Kidney (tissue), 14 donors: ENCODE data around the gene SDF4. TPM values are rescaled to one million over a fixed set of nuclear protein-coding genes. Genes with fewer than 3 reads are reported as not detected.
A peak's percentile ranks its signal among the peaks of the same experiment; 100 is the strongest.

Experiments
- DNase-seq, 5 donors: peaks; one replicate each; pipeline ENCODE4 v3.0.0-alpha.2; 2013 to 2020
- FAIRE-seq: peaks from 2 replicates; lab custom pipeline; 2012; peaks lifted over from hg19 to GRCh38; lab: Jason Lieb, UNC
- H3K27ac ChIP-seq, 2 donors: one replicate each; pipeline ENCODE4 v1.7.0; 2013; ENCODE audit warnings: low read depth in 2 of 2, low read length in 2 of 2, inconsistent platforms in 1 of 2
- H3K27me3 ChIP-seq: one replicate; pipeline ENCODE4 v1.7.1; 2013; ENCODE audit warnings: low read length, inconsistent platforms; ENCODE audit not compliant: control insufficient read depth, insufficient read depth
- H3K36me3 ChIP-seq, 3 donors: one replicate each; pipeline versions ENCODE4 v1.7.0 to v1.7.1; 2013; ENCODE audit warnings: low read length in 3 of 3, control low read depth in 1 of 3, inconsistent platforms in 1 of 3; ENCODE audit not compliant: insufficient read depth in 3 of 3, control insufficient read depth in 2 of 3
- H3K4me1 ChIP-seq, 3 donors: one replicate each; pipeline versions ENCODE4 v1.7.0 to v1.7.1; 2013; ENCODE audit warnings: low read length in 3 of 3, inconsistent platforms in 1 of 3, low read depth in 1 of 3; ENCODE audit not compliant: control insufficient read depth in 2 of 3, insufficient read depth in 2 of 3
- H3K4me3 ChIP-seq, 3 donors: one replicate each; pipeline versions ENCODE4 v1.7.0 to v1.8.1; 2013; ENCODE audit warnings: low read length in 3 of 3, control low read depth in 1 of 3, inconsistent platforms in 1 of 3
- H3K9ac ChIP-seq, 3 donors: one replicate each; pipeline versions ENCODE4 v1.7.0 to v1.7.1; 2013; ENCODE audit warnings: low read length in 3 of 3, control low read depth in 1 of 3, inconsistent platforms in 1 of 3
- H3K9me3 ChIP-seq, 3 donors: one replicate each; pipeline versions ENCODE4 v1.7.0 to v1.7.1; 2013; ENCODE audit warnings: low read length in 3 of 3, control low read depth in 1 of 3, inconsistent platforms in 1 of 3; ENCODE audit not compliant: control insufficient read depth in 2 of 3, insufficient read depth in 1 of 3
- intact Hi-C: fragments of 100-400 bp; cut with DNase I; formaldehyde crosslinking; loops from one replicate; pipeline ENCODE4 v1.11.1; 2022
- polyA plus RNA-seq: library from polyadenylated mRNA; stranded (reverse); fragments of 350-450 nt; fragmentation: Illumina TruSeq; extraction: RNeasy Lipid Tissue Mini Kit (QIAGEN cat#74804); gene quantifications from one replicate; pipeline ENCODE4 v1.2.3, GENCODE V29; 2014; ENCODE audit warnings: low read depth, low replicate concordance; ENCODE audit not compliant: insufficient read depth
- total RNA-seq: library from RNA; stranded (reverse); fragmentation: NEBNext Ultra II Directional; extraction: Animal tissue kit (Norgen Biotek cat#: 25700); gene quantifications from one replicate; pipeline ENCODE4 v1.2.1, GENCODE V29; 2021
- TF ChIP-seq, protein P1 (sequence below): IDR thresholded peaks from 3 replicates; pipeline ENCODE4 v1.5.1; 2012; ENCODE audit warnings: mild to moderate bottlenecking, moderate library complexity, borderline replicate concordance; ENCODE audit not compliant: insufficient read depth; ENCODE audit errors: extremely low read depth
- donor health status: control.
- donor health status: control.
- donor health status: control.
- donor health status: control.
- donor health status: control.
- donor health status: DM: yes; HTN: yes; CAD: no.
- donor health status: Normal renal cell carcinoma (clear cell type).

SDF4 gene
- total and polyA plus RNA-seq, 2 donors from 2014 or later, result 143 to 160 TPM

DNA sequence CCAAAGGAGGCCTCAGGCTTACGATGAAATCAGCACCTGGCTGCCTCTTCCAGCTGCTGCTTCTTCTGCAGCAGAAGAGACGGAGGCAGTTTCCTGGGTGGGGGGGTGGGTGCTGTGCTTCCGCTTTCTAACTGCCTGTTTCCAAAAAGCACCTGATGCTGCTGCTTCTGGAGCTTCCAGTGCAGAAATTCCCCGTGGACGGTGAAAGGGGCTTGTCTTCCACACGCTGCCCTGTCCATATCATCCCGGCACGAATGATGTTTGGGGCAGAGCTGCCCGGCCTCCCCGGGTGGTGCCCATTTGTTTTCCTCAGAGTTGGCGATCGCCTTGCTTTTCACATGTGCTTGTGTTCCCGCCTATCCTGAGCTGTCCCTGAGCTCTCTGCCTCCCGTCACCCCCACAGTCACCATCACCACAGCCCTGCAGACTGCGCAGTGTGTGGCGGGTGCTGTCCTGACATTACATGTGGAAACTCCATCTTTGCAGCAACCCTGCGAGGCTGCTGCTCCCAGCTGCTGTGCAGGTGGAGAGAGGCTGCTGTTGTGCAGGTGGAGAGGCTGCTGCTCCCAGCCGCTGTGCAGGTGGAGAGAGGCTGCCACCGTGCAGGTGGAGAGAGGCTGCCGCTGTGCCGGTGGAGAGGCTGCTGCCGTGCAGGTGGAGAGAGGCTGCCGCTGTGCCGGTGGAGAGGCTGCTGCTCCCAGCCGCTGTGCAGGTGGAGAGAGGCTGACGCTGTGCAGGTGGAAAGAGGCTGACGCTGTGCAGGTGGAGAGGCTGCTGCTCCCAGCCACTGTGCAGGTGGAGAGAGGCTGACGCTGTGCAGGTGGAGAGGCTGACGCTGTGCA lies 56.4 kb downstream of the SDF4 start:
- H3K9me3 ChIP-seq, result no peaks in the 10 kb centered on the region
- peaks cover 2% of the 10 kb centered on the region for H3K27me3 ChIP-seq
- no peak overlapping the region for H3K27ac ChIP-seq
- DNase-seq (peak in 1 of 5 donors; percentile 62), FAIRE-seq (no peak)
- no peak overlapping the region for H3K9ac ChIP-seq
- intact Hi-C loops, result no loop called here
- H3K4me1 ChIP-seq, result peaks cover 0 to 2% (median 0%) of the 10 kb centered on the region in 3 donors
- H3K4me3 ChIP-seq, result no peak overlapping the region
- TF ChIP-seq, protein P1, sequence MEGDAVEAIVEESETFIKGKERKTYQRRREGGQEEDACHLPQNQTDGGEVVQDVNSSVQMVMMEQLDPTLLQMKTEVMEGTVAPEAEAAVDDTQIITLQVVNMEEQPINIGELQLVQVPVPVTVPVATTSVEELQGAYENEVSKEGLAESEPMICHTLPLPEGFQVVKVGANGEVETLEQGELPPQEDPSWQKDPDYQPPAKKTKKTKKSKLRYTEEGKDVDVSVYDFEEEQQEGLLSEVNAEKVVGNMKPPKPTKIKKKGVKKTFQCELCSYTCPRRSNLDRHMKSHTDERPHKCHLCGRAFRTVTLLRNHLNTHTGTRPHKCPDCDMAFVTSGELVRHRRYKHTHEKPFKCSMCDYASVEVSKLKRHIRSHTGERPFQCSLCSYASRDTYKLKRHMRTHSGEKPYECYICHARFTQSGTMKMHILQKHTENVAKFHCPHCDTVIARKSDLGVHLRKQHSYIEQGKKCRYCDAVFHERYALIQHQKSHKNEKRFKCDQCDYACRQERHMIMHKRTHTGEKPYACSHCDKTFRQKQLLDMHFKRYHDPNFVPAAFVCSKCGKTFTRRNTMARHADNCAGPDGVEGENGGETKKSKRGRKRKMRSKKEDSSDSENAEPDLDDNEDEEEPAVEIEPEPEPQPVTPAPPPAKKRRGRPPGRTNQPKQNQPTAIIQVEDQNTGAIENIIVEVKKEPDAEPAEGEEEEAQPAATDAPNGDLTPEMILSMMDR, result no peak
- H3K36me3 ChIP-seq, result no peaks in the 10 kb centered on the region

DNA sequence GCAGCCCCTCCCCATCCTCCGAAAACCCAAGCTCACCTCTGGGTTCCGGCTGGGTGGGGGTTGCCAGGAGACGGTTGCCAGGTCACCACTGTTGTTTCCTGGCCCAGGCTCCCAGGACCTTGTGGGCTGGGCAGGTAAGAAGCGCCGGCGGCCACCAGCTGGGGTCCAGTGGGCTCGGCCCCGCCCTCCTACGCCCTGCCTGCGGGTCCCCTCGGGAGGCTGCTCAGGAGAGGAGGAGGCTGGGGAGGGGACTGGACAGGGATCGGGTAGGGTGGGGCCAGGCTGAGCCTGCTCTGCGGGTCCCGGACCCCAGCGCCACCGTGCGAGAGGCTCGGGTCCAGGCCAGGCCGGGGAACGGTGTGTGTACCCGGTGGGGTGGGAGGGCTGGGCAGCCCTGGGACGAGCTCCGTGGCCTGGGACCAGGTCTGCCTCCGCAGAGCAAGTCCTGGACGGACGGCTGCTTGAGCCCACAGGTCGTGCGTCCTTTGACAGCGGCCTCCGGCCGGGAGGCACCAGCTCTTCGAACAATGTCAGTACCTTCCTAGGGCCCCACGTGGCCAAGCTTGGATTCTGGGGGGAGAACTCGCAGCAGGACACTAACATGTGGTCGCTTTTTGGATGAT lies 57.9 kb downstream of the SDF4 start, which contains the start of gene TTLL10:
Gene TTLL10, plus strand, starts transcription at position 88 of the 623 bp plus-strand sequence. CDS start 5,336 bp downstream, outside the sequence.
- Histone ChIP-seq H3K27ac (no peak within 1 kb of the TSS), H3K9ac (no peak within 1 kb of the TSS), H3K9me3 (no peaks in the 10 kb centered on the region), H3K27me3 (peaks cover 2% of the 10 kb centered on the region), H3K4me3 (no peak within 1 kb of the TSS), H3K4me1 (peaks cover 0 to 2% (median 0%) of the 10 kb centered on the region in 3 donors), H3K36me3 (no peaks in the 10 kb centered on the region)
- TF ChIP-seq, protein P1, result no peak
- intact Hi-C loops, result no loop called here
- FAIRE-seq (no peak), DNase-seq (peak; percentile 86 to 93 (median 92))

DNA sequence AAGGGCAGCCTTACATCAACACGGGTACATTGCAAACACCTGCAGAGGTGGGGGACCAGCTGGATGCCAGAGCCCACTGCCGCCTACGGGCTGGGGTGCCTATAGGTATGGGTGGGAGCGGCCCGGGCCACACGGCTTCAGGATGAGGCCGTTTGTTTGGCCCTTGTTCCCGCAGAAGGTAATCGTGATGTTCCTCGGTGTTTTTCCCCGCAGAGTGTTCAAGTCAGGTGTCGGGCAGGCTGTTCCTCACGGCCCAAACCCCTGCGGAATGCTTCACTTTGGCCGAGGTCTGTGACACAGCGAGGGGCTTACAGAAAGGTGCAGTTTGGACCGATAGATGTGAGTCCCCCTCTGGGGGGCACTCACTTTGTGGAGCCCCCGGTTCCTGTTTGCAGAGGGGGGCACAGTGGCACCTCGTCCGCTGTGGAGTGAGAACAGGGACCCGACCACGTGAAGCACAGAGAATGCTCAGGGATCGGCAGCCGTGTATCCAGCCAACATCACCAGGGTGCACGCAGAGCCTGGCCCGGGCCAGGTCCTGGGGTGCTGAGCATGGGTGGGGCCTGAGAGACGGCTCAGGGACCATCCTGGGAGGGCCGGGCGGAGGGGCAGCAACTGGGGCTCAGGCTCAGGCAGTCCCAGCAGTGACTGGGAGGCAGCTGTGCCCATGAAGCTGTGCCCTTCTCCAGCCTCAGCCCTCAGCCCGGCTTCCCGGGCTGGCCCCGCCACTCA lies 58.6 kb downstream of the SDF4 start:
- TF ChIP-seq, protein P1, result no peak
- Histone ChIP-seq H3K4me1 (peaks cover 0 to 2% (median 2%) of the 10 kb centered on the region in 3 donors), H3K36me3 (no peaks in the 10 kb centered on the region), H3K4me3 (no peak overlapping the region), H3K9me3 (no peaks in the 10 kb centered on the region), H3K9ac (no peak overlapping the region), H3K27ac (no peak overlapping the region), H3K27me3 (peaks cover 2% of the 10 kb centered on the region)
- FAIRE-seq, result no peak
- peak in 3 of 5 donors; percentile 1 to 54 (median 53) for DNase-seq
- intact Hi-C loops, result no loop called here
